Suprapubic skin (tissue), 4 donors: ENCODE measurements around the gene KCNJ9.

Experiments
- EP300 ChIP-seq: sonication (generic); formaldehyde crosslinking; IDR thresholded peaks from one replicate; pipeline ENCODE4 v1.6.1; 2017; ENCODE audit warnings: antibody characterized with exemption
- POLR2A ChIP-seq, 2 donors: fragments of 450-650 bp; IDR thresholded peaks; one replicate each; pipeline ENCODE4 v1.6.1; 2017; ENCODE audit warnings: antibody characterized with exemption in 2 of 2, mild to moderate bottlenecking in 2 of 2, moderate library complexity in 2 of 2
- POLR2AphosphoS5 ChIP-seq, 3 donors: sonication (generic); formaldehyde crosslinking; IDR thresholded peaks; one replicate each; pipeline ENCODE4 v1.6.1; 2017; ENCODE audit warnings: antibody characterized with exemption in 3 of 3
- TF ChIP-seq, protein P1 (sequence below), 2 donors: fragments of 200-600 bp in 1 of 2; fragments of 450-650 bp in 1 of 2; sonication (generic) in 1 of 2; IDR thresholded peaks; one replicate each; pipeline ENCODE4 v1.5.1; 2016 to 2019; ENCODE audit warnings: antibody characterized with exemption in 2 of 2, mild to moderate bottlenecking in 1 of 2, moderate library complexity in 1 of 2

DNA sequence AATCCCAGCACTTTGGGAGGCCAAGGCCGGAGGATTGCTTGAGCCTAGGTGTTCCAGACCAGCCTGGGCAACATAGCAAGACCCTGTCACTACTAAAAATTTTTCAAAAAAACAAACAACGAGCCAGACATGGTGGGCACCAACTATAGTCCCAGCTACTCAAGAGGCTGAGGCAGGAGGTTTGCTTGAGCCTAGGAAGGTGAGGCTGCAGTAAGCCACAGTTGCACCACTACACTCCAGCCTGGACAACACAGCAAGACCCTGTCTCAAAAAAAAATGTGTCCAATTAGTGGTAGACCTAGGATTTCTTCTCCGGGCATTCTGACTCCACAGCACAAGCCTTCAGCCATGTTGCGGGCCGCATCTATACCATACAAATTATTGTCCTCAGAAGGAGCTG is 23.8 kb downstream of the KCNJ9 start:
- TF ChIP-seq, protein P1, sequence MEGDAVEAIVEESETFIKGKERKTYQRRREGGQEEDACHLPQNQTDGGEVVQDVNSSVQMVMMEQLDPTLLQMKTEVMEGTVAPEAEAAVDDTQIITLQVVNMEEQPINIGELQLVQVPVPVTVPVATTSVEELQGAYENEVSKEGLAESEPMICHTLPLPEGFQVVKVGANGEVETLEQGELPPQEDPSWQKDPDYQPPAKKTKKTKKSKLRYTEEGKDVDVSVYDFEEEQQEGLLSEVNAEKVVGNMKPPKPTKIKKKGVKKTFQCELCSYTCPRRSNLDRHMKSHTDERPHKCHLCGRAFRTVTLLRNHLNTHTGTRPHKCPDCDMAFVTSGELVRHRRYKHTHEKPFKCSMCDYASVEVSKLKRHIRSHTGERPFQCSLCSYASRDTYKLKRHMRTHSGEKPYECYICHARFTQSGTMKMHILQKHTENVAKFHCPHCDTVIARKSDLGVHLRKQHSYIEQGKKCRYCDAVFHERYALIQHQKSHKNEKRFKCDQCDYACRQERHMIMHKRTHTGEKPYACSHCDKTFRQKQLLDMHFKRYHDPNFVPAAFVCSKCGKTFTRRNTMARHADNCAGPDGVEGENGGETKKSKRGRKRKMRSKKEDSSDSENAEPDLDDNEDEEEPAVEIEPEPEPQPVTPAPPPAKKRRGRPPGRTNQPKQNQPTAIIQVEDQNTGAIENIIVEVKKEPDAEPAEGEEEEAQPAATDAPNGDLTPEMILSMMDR (IDR thresholded peaks at IDR 0.05), result no peak
- TF ChIP-seq POLR2AphosphoS5 (IDR thresholded peaks at IDR 0.05), result no peak
- TF ChIP-seq POLR2A (IDR thresholded peaks at IDR 0.05), result no peak
- no peak for TF ChIP-seq EP300
